ENCODE measurements around the gene IFI16. TPM values are rescaled to one million over a fixed set of nuclear protein-coding genes. Genes with fewer than 3 reads are reported as not detected.

IFI16 gene
- total RNA-seq, 5 donors from 2014 or later (not counting 1 experiment from before 2014, with no cell fraction given): 78.7 to 123 (median 106) TPM

DNA sequence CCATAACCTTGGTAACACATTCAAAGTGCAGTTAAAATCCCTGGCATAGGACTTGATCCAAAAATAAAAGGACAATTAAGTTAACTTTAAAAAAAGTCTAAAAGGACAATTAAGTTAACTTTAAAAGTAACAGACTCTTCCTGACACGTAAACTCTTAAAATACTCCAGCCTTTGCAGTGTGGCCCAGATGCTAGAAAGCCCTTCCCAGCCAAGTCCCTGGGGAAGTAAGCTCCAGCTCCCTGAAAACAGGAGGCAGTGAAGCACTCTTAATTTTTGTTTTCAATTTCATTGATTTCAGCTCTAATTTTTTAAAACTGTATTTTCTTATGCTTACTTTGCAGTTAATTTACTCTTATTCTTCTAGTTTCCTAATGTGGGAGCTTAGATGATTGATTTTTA lies 71.9 kb downstream of the IFI16 start:
- CTCF ChIA-PET: no interaction called here
- H3K9me3 ChIP-seq: no peaks in the 10 kb centered on the region
- no peak overlapping the region for H3K4me3 ChIP-seq (ENCODE audit: control insufficient read depth in 1 of 2, extremely low read depth in 1 of 2, low read length in 1 of 2)
- H3K27ac ChIP-seq (ENCODE audit: low read length): no peak overlapping the region
- H3K4me1 ChIP-seq (ENCODE audit: control insufficient read depth in 1 of 2, extremely low read depth in 1 of 2, insufficient read depth in 2 of 2, low read length in 2 of 2): peaks cover 0 to 12% of the 10 kb centered on the region in 2 experiments
- H3K27me3 ChIP-seq (replicated peaks in 1 of 2; ENCODE audit: control insufficient read depth in 2 of 2, extremely low read depth in 1 of 2, insufficient read depth in 2 of 2, low read length in 1 of 2): no peaks in the 10 kb centered on the region
- DNase-seq: no peak
- Mint-ChIP-seq H3K27me3 (peaks cover 0 to 4% of the 10 kb centered on the region in 2 donors), H3K4me3 (no peak overlapping the region), H3K27ac (no peak overlapping the region), H3K4me1 (peaks cover 7 to 16% (median 15%) of the 10 kb centered on the region in 3 donors), H3K9me3 (no peaks in the 10 kb centered on the region), H3K36me3 (no peaks in the 10 kb centered on the region)
- ATAC-seq (replicated peaks in 1 of 4): no peak
- no peaks in the 10 kb centered on the region for H3K36me3 ChIP-seq (ENCODE audit: control insufficient read depth in 2 of 2, extremely low read depth in 1 of 2, insufficient read depth in 1 of 2, low read length in 1 of 2)
- WGBS (ENCODE audit: insufficient coverage): 89% methylated on average over 1 of the region's 1 CpG
- POLR2A ChIA-PET: no interaction called here

DNA sequence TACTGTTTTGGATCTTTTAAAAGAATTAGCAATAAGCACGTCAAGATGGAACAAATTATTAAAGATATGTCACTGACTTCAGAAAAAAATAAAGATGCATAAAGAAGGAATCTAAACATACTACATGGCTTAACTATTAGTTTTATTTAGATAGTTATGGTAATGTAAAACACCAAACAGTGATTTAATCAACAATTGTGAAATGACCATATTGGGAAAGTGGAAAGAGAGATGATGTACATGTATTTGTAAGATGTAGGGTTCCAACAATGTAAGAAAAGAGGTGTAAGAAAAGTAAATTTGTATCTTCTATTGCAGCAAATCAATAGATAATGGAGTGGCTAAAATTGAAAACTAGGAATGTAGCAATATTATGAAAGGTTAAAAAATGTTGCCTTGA lies 73.3 kb downstream of the IFI16 start:
- no CpG with 5 or more reads among the region's 1 CpG for WGBS (ENCODE audit: insufficient coverage)
- peaks cover 0 to 5% (median 4%) of the 10 kb centered on the region in 3 donors for H3K4me1 Mint-ChIP-seq
- Histone ChIP-seq H3K27me3 (replicated peaks in 1 of 2; ENCODE audit: control insufficient read depth in 2 of 2, extremely low read depth in 1 of 2, insufficient read depth in 2 of 2, low read length in 1 of 2) (no peaks in the 10 kb centered on the region), H3K36me3 (ENCODE audit: control insufficient read depth in 2 of 2, extremely low read depth in 1 of 2, insufficient read depth in 1 of 2, low read length in 1 of 2) (no peaks in the 10 kb centered on the region), H3K27ac (ENCODE audit: low read length) (no peak overlapping the region), H3K4me3 (ENCODE audit: control insufficient read depth in 1 of 2, extremely low read depth in 1 of 2, low read length in 1 of 2) (no peak overlapping the region), H3K4me1 (ENCODE audit: control insufficient read depth in 1 of 2, extremely low read depth in 1 of 2, insufficient read depth in 2 of 2, low read length in 2 of 2) (peaks cover 0 to 1% of the 10 kb centered on the region in 2 experiments), H3K9me3 (no peaks in the 10 kb centered on the region)
- H3K27me3 Mint-ChIP-seq: peaks cover 0 to 4% of the 10 kb centered on the region in 2 donors
- no peak for DNase-seq
- H3K9me3 Mint-ChIP-seq: no peaks in the 10 kb centered on the region
- no peak overlapping the region for H3K27ac Mint-ChIP-seq
- ATAC-seq (replicated peaks in 1 of 4): no peak
- no peaks in the 10 kb centered on the region for H3K36me3 Mint-ChIP-seq
- no peak overlapping the region for H3K4me3 Mint-ChIP-seq
- ChIA-PET CTCF (no interaction called here), POLR2A (no interaction called here)

DNA sequence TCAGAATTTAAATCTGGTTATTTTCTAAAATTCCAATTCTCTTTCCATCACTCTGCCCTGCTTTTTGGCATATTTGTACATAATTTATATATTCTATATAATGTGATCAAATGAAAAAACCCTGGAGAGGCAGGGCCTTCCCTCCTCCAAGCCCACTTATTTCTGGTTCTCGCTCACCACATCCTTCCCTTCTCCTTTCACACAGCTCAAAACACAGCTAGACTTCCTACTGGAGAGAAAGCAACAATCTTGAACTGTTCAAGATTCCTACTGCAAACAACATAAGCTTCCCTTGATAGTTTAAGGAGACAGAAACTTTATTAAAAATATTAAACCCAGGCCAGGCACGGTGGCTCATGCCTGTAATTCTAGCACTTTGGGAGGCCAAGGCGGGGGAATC lies 74.4 kb downstream of the IFI16 start:
- ChIA-PET POLR2A (no interaction called here), CTCF (interaction anchor here in 1 of 2 donors (1.1 kb wide), 1 partner anchor 15 kb away, joined by 5 read pairs; no protein-coding TSS in a partner anchor)
- peaks cover 0 to 4% of the 10 kb centered on the region in 2 donors for H3K27me3 Mint-ChIP-seq
- no peaks in the 10 kb centered on the region for H3K36me3 ChIP-seq (ENCODE audit: control insufficient read depth in 2 of 2, extremely low read depth in 1 of 2, insufficient read depth in 1 of 2, low read length in 1 of 2)
- no peak overlapping the region for H3K27ac Mint-ChIP-seq
- H3K27ac ChIP-seq (ENCODE audit: low read length): no peak overlapping the region
- no peaks in the 10 kb centered on the region for H3K27me3 ChIP-seq (replicated peaks in 1 of 2; ENCODE audit: control insufficient read depth in 2 of 2, extremely low read depth in 1 of 2, insufficient read depth in 2 of 2, low read length in 1 of 2)
- ATAC-seq (replicated peaks in 1 of 4): no peak
- H3K4me1 Mint-ChIP-seq: peaks cover 0 to 11% (median 5%) of the 10 kb centered on the region in 3 donors
- H3K4me3 ChIP-seq (ENCODE audit: control insufficient read depth in 1 of 2, extremely low read depth in 1 of 2, low read length in 1 of 2): no peak overlapping the region
- whole genome bisulfite sequencing (ENCODE audit: insufficient coverage): 100% methylated on average over 1 of the region's 3 CpGs
- no peak for DNase-seq
- no peaks in the 10 kb centered on the region for H3K36me3 Mint-ChIP-seq
- H3K4me3 Mint-ChIP-seq: no peak overlapping the region
- no peaks in the 10 kb centered on the region for H3K9me3 ChIP-seq
- H3K4me1 ChIP-seq (ENCODE audit: control insufficient read depth in 1 of 2, extremely low read depth in 1 of 2, insufficient read depth in 2 of 2, low read length in 2 of 2): no peaks in the 10 kb centered on the region
- H3K9me3 Mint-ChIP-seq: no peaks in the 10 kb centered on the region

DNA sequence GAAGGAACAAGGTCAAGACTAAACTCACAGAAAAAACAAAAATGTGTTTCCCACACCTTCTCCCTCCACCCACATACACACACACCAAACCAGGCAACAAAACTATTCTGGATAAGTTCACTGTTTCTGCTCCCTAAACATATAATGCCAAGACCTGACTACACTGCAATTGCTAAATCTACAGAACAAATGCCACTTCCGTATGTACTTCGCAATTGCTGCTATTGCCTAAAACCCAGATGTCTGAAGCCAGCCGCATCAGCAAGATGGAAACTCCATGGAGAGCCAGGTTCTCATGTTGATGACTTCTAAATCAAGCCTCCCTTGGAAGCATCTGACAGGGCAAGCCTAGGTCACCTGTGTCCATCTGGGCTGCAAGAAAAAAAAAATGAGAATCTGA lies 75.2 kb downstream of the IFI16 start:
- H3K36me3 Mint-ChIP-seq: no peaks in the 10 kb centered on the region
- no peaks in the 10 kb centered on the region for H3K9me3 Mint-ChIP-seq
- no peak for ATAC-seq (replicated peaks in 1 of 4)
- peaks cover 0 to 12% (median 6%) of the 10 kb centered on the region in 3 donors for H3K4me1 Mint-ChIP-seq
- Histone ChIP-seq H3K4me1 (ENCODE audit: control insufficient read depth in 1 of 2, extremely low read depth in 1 of 2, insufficient read depth in 2 of 2, low read length in 2 of 2) (no peaks in the 10 kb centered on the region), H3K27ac (ENCODE audit: low read length) (no peak overlapping the region), H3K36me3 (ENCODE audit: control insufficient read depth in 2 of 2, extremely low read depth in 1 of 2, insufficient read depth in 1 of 2, low read length in 1 of 2) (no peaks in the 10 kb centered on the region), H3K27me3 (replicated peaks in 1 of 2; ENCODE audit: control insufficient read depth in 2 of 2, extremely low read depth in 1 of 2, insufficient read depth in 2 of 2, low read length in 1 of 2) (no peaks in the 10 kb centered on the region), H3K9me3 (no peaks in the 10 kb centered on the region), H3K4me3 (ENCODE audit: control insufficient read depth in 1 of 2, extremely low read depth in 1 of 2, low read length in 1 of 2) (no peak overlapping the region)
- ChIA-PET POLR2A (no interaction called here), CTCF (no interaction called here)
- no peak overlapping the region for H3K27ac Mint-ChIP-seq
- 92% methylated on average over 3 of the region's 3 CpGs for WGBS (ENCODE audit: insufficient coverage)
- H3K27me3 Mint-ChIP-seq: peaks cover 0 to 4% of the 10 kb centered on the region in 2 donors
- no peak overlapping the region for H3K4me3 Mint-ChIP-seq
- DNase-seq: no peak

DNA sequence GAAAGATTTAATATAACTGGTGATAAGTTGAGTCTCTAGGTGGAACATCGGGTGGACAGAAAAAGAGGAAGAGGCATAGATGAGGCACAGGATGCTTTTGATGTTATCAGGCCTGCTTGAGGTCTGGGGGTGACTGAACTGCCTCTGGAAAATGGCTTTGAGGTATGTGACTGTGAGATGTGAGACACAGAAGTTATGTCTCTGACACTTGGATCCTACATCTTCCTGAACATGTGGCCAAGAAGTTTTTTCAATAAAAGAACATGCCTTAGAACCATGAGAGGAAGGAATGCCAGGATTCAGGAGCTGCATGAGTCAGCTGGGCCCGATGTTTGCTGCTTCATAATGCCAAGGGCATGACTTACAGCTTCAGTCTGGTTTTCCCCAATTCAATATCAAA lies 78.3 kb downstream of the IFI16 start:
- 49% methylated on average over 2 of the region's 2 CpGs for WGBS (ENCODE audit: insufficient coverage)
- H3K36me3 Mint-ChIP-seq: no peaks in the 10 kb centered on the region

DNA sequence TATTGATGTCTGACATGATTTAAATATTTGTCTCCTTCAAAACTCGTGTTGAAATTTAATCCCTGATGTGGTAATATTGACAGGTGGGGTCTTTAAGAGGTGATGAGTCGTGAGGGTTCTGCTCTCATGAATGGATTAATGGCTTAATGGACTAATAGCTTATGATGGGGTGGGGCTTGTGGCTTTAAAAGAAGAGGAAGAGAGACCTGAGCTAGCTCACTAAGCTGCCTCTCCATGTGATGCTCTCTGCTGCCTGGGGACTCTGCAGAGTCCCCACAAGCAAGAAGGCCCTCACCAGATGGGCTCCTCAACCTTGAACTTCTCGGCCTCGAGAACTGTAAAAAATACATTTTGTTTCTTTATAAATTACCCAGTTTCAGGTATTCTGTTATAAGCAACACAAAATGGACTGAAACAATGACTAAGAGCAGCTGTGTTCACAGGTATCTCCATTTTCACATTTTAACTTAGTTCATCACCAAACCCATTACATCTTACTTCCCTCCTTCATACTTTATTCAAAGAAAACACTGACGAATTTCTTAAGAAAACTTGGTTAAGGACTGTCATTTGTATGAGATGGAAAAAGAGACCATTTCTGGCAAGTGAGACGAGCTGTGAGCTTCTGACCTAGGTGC lies 79.0 kb downstream of the IFI16 start:
- H3K27ac ChIP-seq (ENCODE audit: low read length): no peak overlapping the region
- no peak overlapping the region for H3K4me3 Mint-ChIP-seq
- H3K9me3 ChIP-seq: no peaks in the 10 kb centered on the region
- H3K4me3 ChIP-seq (ENCODE audit: control insufficient read depth in 1 of 2, extremely low read depth in 1 of 2, low read length in 1 of 2): no peak overlapping the region
- H3K4me1 Mint-ChIP-seq: peaks cover 0 to 31% (median 18%) of the 10 kb centered on the region in 3 donors
- POLR2A ChIA-PET: interaction anchor here in 1 of 2 donors (0.5 to 0.7 kb wide), 2 partner anchors 12 to 71 kb away, joined by 3 to 5 read pairs; partner anchors contain the start of gene AIM2
- H3K36me3 ChIP-seq (ENCODE audit: control insufficient read depth in 2 of 2, extremely low read depth in 1 of 2, insufficient read depth in 1 of 2, low read length in 1 of 2): no peaks in the 10 kb centered on the region
- H3K27me3 ChIP-seq (replicated peaks in 1 of 2; ENCODE audit: control insufficient read depth in 2 of 2, extremely low read depth in 1 of 2, insufficient read depth in 2 of 2, low read length in 1 of 2): no peaks in the 10 kb centered on the region
- peak overlapping the region in 1 of 2 donors; percentile 59 for H3K27ac Mint-ChIP-seq
- no peaks in the 10 kb centered on the region for H3K9me3 Mint-ChIP-seq
- CTCF ChIA-PET: interaction anchor here (0.6 to 2.4 kb wide), 8 partner anchors 10 to 582 kb away, joined by 3 to 15 read pairs (median 5); partner anchors contain the start of gene AIM2 (in 1 of the 2)
- no peaks in the 10 kb centered on the region for H3K36me3 Mint-ChIP-seq
- no peak for ATAC-seq (replicated peaks in 1 of 4)
- WGBS (ENCODE audit: insufficient coverage): 77% methylated on average over 3 of the region's 6 CpGs
- peaks cover 0 to 3% of the 10 kb centered on the region in 2 donors for H3K27me3 Mint-ChIP-seq
- no peak for DNase-seq
- no peaks in the 10 kb centered on the region for H3K4me1 ChIP-seq (ENCODE audit: control insufficient read depth in 1 of 2, extremely low read depth in 1 of 2, insufficient read depth in 2 of 2, low read length in 2 of 2)

More for the DNA sequence above, 78.3 kb downstream of the IFI16 start:
- peaks cover 0 to 3% of the 10 kb centered on the region in 2 donors for H3K27me3 Mint-ChIP-seq
- ChIA-PET CTCF (interaction anchor here (0.6 to 2.4 kb wide), 11 partner anchors 10 to 581 kb away, joined by 3 to 15 read pairs (median 4); partner anchors contain the start of gene AIM2 (in 1 of the 2)), POLR2A (interaction anchor here in 1 of 2 donors (0.5 to 0.7 kb wide), 2 partner anchors 12 to 71 kb away, joined by 3 to 5 read pairs; partner anchors contain the start of gene AIM2)
- no peak overlapping the region for H3K27ac ChIP-seq (ENCODE audit: low read length)
- no peak for DNase-seq
- no peaks in the 10 kb centered on the region for H3K4me1 ChIP-seq (ENCODE audit: control insufficient read depth in 1 of 2, extremely low read depth in 1 of 2, insufficient read depth in 2 of 2, low read length in 2 of 2)
- no peaks in the 10 kb centered on the region for H3K9me3 ChIP-seq
- no peak overlapping the region for H3K27ac Mint-ChIP-seq
- H3K4me3 ChIP-seq (ENCODE audit: control insufficient read depth in 1 of 2, extremely low read depth in 1 of 2, low read length in 1 of 2): no peak overlapping the region
- H3K9me3 Mint-ChIP-seq: no peaks in the 10 kb centered on the region
- no peak overlapping the region for H3K4me3 Mint-ChIP-seq
- H3K27me3 ChIP-seq (replicated peaks in 1 of 2; ENCODE audit: control insufficient read depth in 2 of 2, extremely low read depth in 1 of 2, insufficient read depth in 2 of 2, low read length in 1 of 2): no peaks in the 10 kb centered on the region
- H3K4me1 Mint-ChIP-seq: peaks cover 0 to 30% (median 18%) of the 10 kb centered on the region in 3 donors
- H3K36me3 ChIP-seq (ENCODE audit: control insufficient read depth in 2 of 2, extremely low read depth in 1 of 2, insufficient read depth in 1 of 2, low read length in 1 of 2): no peaks in the 10 kb centered on the region
- no peak for ATAC-seq (replicated peaks in 1 of 4)
